Peyer's patch (tissue), 4 donors: ENCODE data around the gene NAV1.

Experiments
- CTCF ChIP-seq, 6 experiments: fragments of 450-650 bp in 4 of 6; fragments of 200-600 bp in 2 of 6; sonication (generic) in 1 of 6; IDR thresholded peaks; one replicate each; pipeline ENCODE4 v1.5.1; 2017 to 2019; ENCODE audit warnings: antibody characterized with exemption in 6 of 6, mild to moderate bottlenecking in 3 of 6, moderate library complexity in 1 of 6
- POLR2A ChIP-seq, 2 donors: fragments of 450-650 bp; IDR thresholded peaks; one replicate each; pipeline ENCODE4 v1.5.1; 2017; ENCODE audit warnings: antibody characterized with exemption in 2 of 2, mild to moderate bottlenecking in 2 of 2, moderate library complexity in 2 of 2

GRCh38 chr1:201585901-201586300 lies 47.0 kb downstream of the NAV1 start:
- no peak for TF ChIP-seq CTCF (IDR thresholded peaks at IDR 0.05)
- no peak for TF ChIP-seq POLR2A (IDR thresholded peaks at IDR 0.05)
